K562 (cell line): ENCODE measurements around the gene SKIC8. TPM values are rescaled to one million over a fixed set of nuclear protein-coding genes. Genes with fewer than 3 reads are reported as not detected.

Experiments
- ATAC-seq: fragments of 200-7000 bp; cut with Tn5 transposase; 3 replicates; pipeline ENCODE4 v1.9.1; 2020; ENCODE audit warnings: moderate library complexity
- BruUV-seq: library from RNA; stranded (reverse); fragments of 400-500 nt; replicated peaks from 2 replicates; lab custom pipeline; 2021; lab: Mats Ljungman, UMichigan
- CTCF ChIA-PET: fragments of 300-600 bp; formaldehyde crosslinking; extraction: SDS; loops from one replicate; lab custom pipeline; 2021; ENCODE audit warnings: low intra/inter-chr PET ratio; lab: Yijun Ruan, JAX
- POLR2A ChIA-PET: fragments of 300-600, 350-650 bp; sonication (Branson Sonifier 250); formaldehyde crosslinking; extraction: SDS; loops from one replicate; lab custom pipeline; 2021; ENCODE audit warnings: antibody characterized with exemption, inconsistent platforms; lab: Yijun Ruan, JAX
- DNase-seq, 4 experiments: peaks; one replicate each; pipeline versions ENCODE4 v3.0.0 to v3.0.0-alpha.2; 2011 to 2018; ENCODE audit warnings: low spot score in 3 of 4, mixed read lengths in 3 of 4; ENCODE audit errors: extremely low read depth in 1 of 4
- FAIRE-seq: peaks from 2 replicates; lab custom pipeline; 2011; peaks lifted over from hg19 to GRCh38; lab: Jason Lieb, UNC
- H2AFZ ChIP-seq: 2 replicates; pipeline ENCODE4 v1.6.0; 2011; ENCODE audit warnings: low read depth, low read length, control low read depth, inconsistent platforms
- H3K27ac ChIP-seq: fragments of 200-600 bp; 3 replicates; pipeline ENCODE4 v1.8.0; 2011; ENCODE audit warnings: low read depth, mild to moderate bottlenecking, control low read depth, inconsistent platforms, low read length, moderate library complexity, mixed read lengths; ENCODE audit errors: extremely low read depth
- H3K27me3 ChIP-seq, 2 experiments: fragments of 300-600 bp in 1 of 2; 2 replicates in 1 of 2; 3 replicates in 1 of 2; pipeline versions ENCODE4 v1.6.0 to v1.8.0; 2011; ENCODE audit warnings: inconsistent platforms in 2 of 2, low read length in 2 of 2, mild to moderate bottlenecking in 1 of 2, mixed read lengths in 1 of 2, moderate library complexity in 1 of 2; ENCODE audit not compliant: control insufficient read depth in 2 of 2, insufficient read depth in 2 of 2
- H3K36me3 ChIP-seq: fragments of 300-600 bp; 3 replicates; pipeline ENCODE4 v1.8.0; 2011; ENCODE audit warnings: mild to moderate bottlenecking, low read length, inconsistent platforms; ENCODE audit not compliant: control insufficient read depth, insufficient read depth
- H3K4me1 ChIP-seq, 2 experiments: fragments of 200-600 bp in 1 of 2; replicated peaks in 1 of 2; 2 replicates in 1 of 2; 3 replicates in 1 of 2; pipeline versions ENCODE4 v1.5.1 to v1.8.0; 2011; ENCODE audit warnings: inconsistent platforms in 2 of 2, low read length in 2 of 2, mild to moderate bottlenecking in 1 of 2, mixed read lengths in 1 of 2, moderate library complexity in 1 of 2; ENCODE audit not compliant: control insufficient read depth in 2 of 2, insufficient read depth in 2 of 2
- H3K4me2 ChIP-seq: 2 replicates; pipeline ENCODE4 v1.6.1; 2011; ENCODE audit warnings: low read length, control low read depth, inconsistent platforms, mixed read lengths; ENCODE audit not compliant: insufficient read depth
- H3K4me3 ChIP-seq: fragments of 200-600 bp; sonication (generic), shearing (Covaris generic); 2 replicates; pipeline ENCODE4 v1.5.1; 2016; ENCODE audit warnings: control low read depth, inconsistent platforms
- H3K79me2 ChIP-seq: fragments of 200-600 bp; 3 replicates; pipeline ENCODE4 v1.8.0; 2011; ENCODE audit warnings: low read length, inconsistent platforms; ENCODE audit not compliant: control insufficient read depth, insufficient read depth
- H3K9ac ChIP-seq, 2 experiments: 2 replicates each; pipeline versions ENCODE4 v1.6.0 to v1.6.1; 2011; ENCODE audit warnings: low read depth in 2 of 2, low read length in 2 of 2, control low read depth in 1 of 2, inconsistent platforms in 1 of 2, mild to moderate bottlenecking in 1 of 2, mixed read lengths in 1 of 2; ENCODE audit not compliant: insufficient read depth in 1 of 2
- H3K9me1 ChIP-seq: one replicate; pipeline ENCODE4 v1.6.0; 2011; ENCODE audit warnings: inconsistent platforms, mild to moderate bottlenecking, low read length, moderate library complexity; ENCODE audit not compliant: control insufficient read depth, insufficient read depth
- H3K9me3 ChIP-seq: replicated peaks from 2 replicates; pipeline ENCODE4 v1.5.1; 2011; ENCODE audit warnings: low read depth, low read length, inconsistent platforms; ENCODE audit not compliant: control insufficient read depth, insufficient read depth
- H4K20me1 ChIP-seq: replicated peaks from 2 replicates; pipeline ENCODE4 v1.6.1; 2011; ENCODE audit warnings: low read length, inconsistent platforms, mixed read lengths; ENCODE audit not compliant: control insufficient read depth, insufficient read depth
- BRCA1 ChIP-seq, 2 experiments: fragments of 450-650 bp in 1 of 2; sonication (generic) in 1 of 2; formaldehyde crosslinking in 1 of 2; IDR thresholded peaks; 2 replicates each; pipeline versions ENCODE4 v1.5.0 to v1.6.1; 2017 to 2020; ENCODE audit warnings: mild to moderate bottlenecking in 1 of 2, missing genetic modification reagents in 1 of 2
- JUND ChIP-seq, 2 experiments: IDR thresholded peaks; 2 replicates in 1 of 2; 3 replicates in 1 of 2; pipeline ENCODE4 v1.6.1; 2011; ENCODE audit warnings: borderline replicate concordance in 2 of 2, low read depth in 2 of 2, low read length in 2 of 2, improper control_type of control experiment in 1 of 2, missing biosample characterization in 1 of 2, missing genetic modification characterization in 1 of 2, missing genetic modification reagents in 1 of 2
- NFE2 ChIP-seq: IDR thresholded peaks from 2 replicates; pipeline ENCODE4 v1.6.1; 2014; ENCODE audit warnings: antibody characterized with exemption, low read depth
- YY1 ChIP-seq, 3 experiments: IDR thresholded peaks; 2 replicates each; pipeline ENCODE4 v1.6.1; 2011; ENCODE audit warnings: low read length in 2 of 3, mild to moderate bottlenecking in 2 of 3, moderate library complexity in 2 of 3, borderline replicate concordance in 1 of 3, control low read depth in 1 of 3, low read depth in 1 of 3; ENCODE audit not compliant: insufficient read depth in 3 of 3, insufficient replicate concordance in 2 of 3, control insufficient read depth in 1 of 3, insufficient read length in 1 of 3; ENCODE audit errors: extremely low read depth in 1 of 3
- whole genome bisulfite sequencing: fragments of 100-300 bp; shearing (Covaris generic); methylation state at CpG from one replicate; pipeline ENCODE4 v1.1.6; 2016; ENCODE audit warnings: low coverage, mixed read lengths; ENCODE audit not compliant: insufficient coverage; ENCODE audit errors: missing lambda C conversion rate; 5-methylcytosine and 5-hydroxymethylcytosine counted together
- in situ Hi-C: fragments of 300-500 bp; cut with MboI; formaldehyde crosslinking; loops from 4 replicates; pipeline ENCODE4 v1.15.0; 2018; ENCODE audit warnings: inconsistent platforms, mixed read lengths
- intact Hi-C: fragments of 100-400 bp; cut with micrococcal nuclease; formaldehyde crosslinking; loops from 2 replicates; pipeline ENCODE4 v1.14.2; 2022
- polyA plus RNA-seq, 8 experiments: library from polyadenylated mRNA; depleted of rRNA in 4 of 8; stranded (reverse) in 5 of 8; unstranded in 3 of 8; fragments of >200 nt; fragmentation: Nextera tagmentation in 2 of 8; fragmentation: Illumina TruSeq in 1 of 8; extraction: Ambion mirVana in 2 of 8; extraction: Trizol in 1 of 8; gene quantifications; 2 replicates each; pipeline versions ENCODE4 v1.2.1 to v1.2.3, GENCODE V29; 2011 to 2014; ENCODE audit warnings: inconsistent platforms in 1 of 8, missing spikeins in 1 of 8
- total RNA-seq, 7 experiments: library from RNA; depleted of rRNA in 6 of 7; stranded (reverse); fragments of >200 nt in 6 of 7; fragmentation: Illumina TruSeq in 2 of 7; extraction: Trizol in 2 of 7; gene quantifications; 2 replicates each; pipeline versions ENCODE4 v1.2.1 to v1.2.3, GENCODE V29; 2011 to 2021; ENCODE audit warnings: low replicate concordance in 1 of 7
- TF ChIP-seq, protein P1 (sequence below): fragments of 450-650 bp; IDR thresholded peaks from 2 replicates; pipeline ENCODE4 v1.6.1; 2018; ENCODE audit not compliant: partially characterized antibody
- TF ChIP-seq, protein P2 (sequence below): fragments of 200-800 bp; sonication (Bioruptor generic); IDR thresholded peaks from 2 replicates; pipeline ENCODE4 v1.6.1; 2016; ENCODE audit warnings: missing genetic modification characterization, missing compliant biosample characterization

SKIC8 gene
- total and polyA plus RNA-seq, 9 of the 15 experiments (the other 6 are each of a cell fraction or from before 2014, with no cell fraction given), result 79.5 to 389 (median 146) TPM

DNA sequence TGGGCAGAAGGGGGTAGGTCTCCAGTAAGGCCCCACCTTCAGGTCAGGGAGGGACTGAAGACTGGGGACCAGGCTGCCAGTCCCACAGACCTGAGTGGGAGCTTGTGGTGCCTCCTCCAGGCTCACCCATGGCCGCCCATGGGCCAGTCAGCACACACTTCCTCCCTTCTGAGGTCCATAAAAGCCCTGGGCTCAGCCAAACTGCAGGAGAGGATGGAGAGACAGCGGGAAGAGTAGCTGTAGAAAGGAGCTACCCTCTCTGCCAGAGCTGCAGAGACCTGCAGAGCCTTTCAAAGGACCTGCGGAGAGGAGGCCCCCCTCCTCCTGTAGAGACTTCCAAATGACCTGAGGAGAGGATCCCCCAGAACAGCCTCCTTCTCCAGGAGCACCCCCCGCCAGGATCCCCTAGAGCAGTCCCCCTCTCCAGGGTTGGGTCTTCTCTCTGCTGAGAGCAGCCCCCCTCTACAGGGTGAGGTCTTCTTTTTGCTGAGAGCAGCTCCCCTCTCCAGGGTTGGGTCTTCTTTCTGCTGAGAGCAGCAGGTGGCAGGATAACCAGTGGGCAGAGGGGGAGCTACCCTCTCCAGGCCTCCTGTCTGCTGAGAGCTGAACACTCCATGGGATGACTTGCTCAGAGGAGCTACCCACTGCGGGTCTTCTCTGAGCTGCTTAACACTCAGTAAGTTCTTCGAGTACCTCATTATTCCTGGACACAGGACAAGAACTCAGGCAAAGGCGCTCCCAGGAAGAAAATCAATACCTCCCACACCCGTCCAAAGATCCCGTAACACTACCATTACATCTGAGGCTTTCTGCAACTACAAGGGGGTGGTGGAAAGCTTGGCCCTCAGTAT lies 5.0 kb upstream of the SKIC8 start:
- CTCF ChIA-PET, result interaction anchor here (0.6 kb wide), 1 partner anchor 29 kb away, joined by 3 read pairs; no protein-coding TSS in a partner anchor
- no peaks in the 10 kb centered on the region for H3K27me3 ChIP-seq
- no peaks in the 10 kb centered on the region for H3K9me3 ChIP-seq
- no peaks in the 10 kb centered on the region for H3K36me3 ChIP-seq
- in situ Hi-C loops (no loop called here), intact Hi-C loops (loop anchor here (5.0 kb wide), 1 partner anchor 313 kb away; no protein-coding TSS in a partner anchor)
- H3K9ac ChIP-seq, result peak overlapping the region; percentile 49 to 86
- H2AFZ ChIP-seq, result peak overlapping the region; percentile 93
- peak overlapping the region; percentile 38 for H3K27ac ChIP-seq
- ATAC-seq (peak; percentile 10), FAIRE-seq (no peak), DNase-seq (peak in 1 of 4 experiments; percentile 44)
- H3K4me3 ChIP-seq, result 0 out of 2 replicates have a peak overlapping the region, but pooled peaks have one; percentile 32
- H3K4me1 ChIP-seq, result peaks cover 44 to 50% of the 10 kb centered on the region in 2 experiments
- no peaks in the 10 kb centered on the region for H4K20me1 ChIP-seq
- POLR2A ChIA-PET, result interaction anchor here (0.8 kb wide), 2 partner anchors 60 to 112 kb away, joined by 3 read pairs; no protein-coding TSS in a partner anchor
- BruUV-seq, result no TSS peak
- peak overlapping the region; percentile 81 for H3K4me2 ChIP-seq
- no peaks in the 10 kb centered on the region for H3K9me1 ChIP-seq
- WGBS, result 78% methylated on average over 9 of the region's 9 CpGs
- peaks cover 4% of the 10 kb centered on the region; the same call in 2 of the 3 replicates for H3K79me2 ChIP-seq
- TF ChIP-seq, protein P1, sequence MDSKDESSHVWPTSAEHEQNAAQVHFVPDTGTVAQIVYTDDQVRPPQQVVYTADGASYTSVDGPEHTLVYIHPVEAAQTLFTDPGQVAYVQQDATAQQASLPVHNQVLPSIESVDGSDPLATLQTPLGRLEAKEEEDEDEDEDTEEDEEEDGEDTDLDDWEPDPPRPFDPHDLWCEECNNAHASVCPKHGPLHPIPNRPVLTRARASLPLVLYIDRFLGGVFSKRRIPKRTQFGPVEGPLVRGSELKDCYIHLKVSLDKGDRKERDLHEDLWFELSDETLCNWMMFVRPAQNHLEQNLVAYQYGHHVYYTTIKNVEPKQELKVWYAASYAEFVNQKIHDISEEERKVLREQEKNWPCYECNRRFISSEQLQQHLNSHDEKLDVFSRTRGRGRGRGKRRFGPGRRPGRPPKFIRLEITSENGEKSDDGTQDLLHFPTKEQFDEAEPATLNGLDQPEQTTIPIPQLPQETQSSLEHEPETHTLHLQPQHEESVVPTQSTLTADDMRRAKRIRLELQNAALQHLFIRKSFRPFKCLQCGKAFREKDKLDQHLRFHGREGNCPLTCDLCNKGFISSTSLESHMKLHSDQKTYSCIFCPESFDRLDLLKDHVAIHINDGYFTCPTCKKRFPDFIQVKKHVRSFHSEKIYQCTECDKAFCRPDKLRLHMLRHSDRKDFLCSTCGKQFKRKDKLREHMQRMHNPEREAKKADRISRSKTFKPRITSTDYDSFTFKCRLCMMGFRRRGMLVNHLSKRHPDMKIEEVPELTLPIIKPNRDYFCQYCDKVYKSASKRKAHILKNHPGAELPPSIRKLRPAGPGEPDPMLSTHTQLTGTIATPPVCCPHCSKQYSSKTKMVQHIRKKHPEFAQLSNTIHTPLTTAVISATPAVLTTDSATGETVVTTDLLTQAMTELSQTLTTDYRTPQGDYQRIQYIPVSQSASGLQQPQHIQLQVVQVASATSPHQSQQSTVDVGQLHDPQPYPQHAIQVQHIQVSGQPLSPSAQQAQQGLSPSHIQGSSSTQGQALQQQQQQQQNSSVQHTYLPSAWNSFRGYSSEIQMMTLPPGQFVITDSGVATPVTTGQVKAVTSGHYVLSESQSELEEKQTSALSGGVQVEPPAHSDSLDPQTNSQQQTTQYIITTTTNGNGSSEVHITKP, result peak; percentile 59
- TF ChIP-seq NFE2, result no peak
- no peak for TF ChIP-seq JUND (IDR thresholded peaks at IDR 0.05; ENCODE audit: borderline replicate concordance, low read depth, low read length)
- no peak for TF ChIP-seq JUND (tag; IDR thresholded peaks at IDR 0.05; ENCODE audit: borderline replicate concordance, low read depth, low read length)
- no peak for TF ChIP-seq BRCA1 (IDR thresholded peaks at IDR 0.05)
- no peak for TF ChIP-seq BRCA1 (CRISPR knock-in tag; IDR thresholded peaks at IDR 0.05)
- TF ChIP-seq YY1 (IDR thresholded peaks at IDR 0.05; ENCODE audit: borderline replicate concordance in 1 of 3, control insufficient read depth in 1 of 3, extremely low read depth in 1 of 3, insufficient read depth in 3 of 3, insufficient read length in 1 of 3, insufficient replicate concordance in 2 of 3, low read depth in 1 of 3, low read length in 2 of 3), result peak in 2 of 3 experiments; percentile 8 to 16
- TF ChIP-seq, protein P2, sequence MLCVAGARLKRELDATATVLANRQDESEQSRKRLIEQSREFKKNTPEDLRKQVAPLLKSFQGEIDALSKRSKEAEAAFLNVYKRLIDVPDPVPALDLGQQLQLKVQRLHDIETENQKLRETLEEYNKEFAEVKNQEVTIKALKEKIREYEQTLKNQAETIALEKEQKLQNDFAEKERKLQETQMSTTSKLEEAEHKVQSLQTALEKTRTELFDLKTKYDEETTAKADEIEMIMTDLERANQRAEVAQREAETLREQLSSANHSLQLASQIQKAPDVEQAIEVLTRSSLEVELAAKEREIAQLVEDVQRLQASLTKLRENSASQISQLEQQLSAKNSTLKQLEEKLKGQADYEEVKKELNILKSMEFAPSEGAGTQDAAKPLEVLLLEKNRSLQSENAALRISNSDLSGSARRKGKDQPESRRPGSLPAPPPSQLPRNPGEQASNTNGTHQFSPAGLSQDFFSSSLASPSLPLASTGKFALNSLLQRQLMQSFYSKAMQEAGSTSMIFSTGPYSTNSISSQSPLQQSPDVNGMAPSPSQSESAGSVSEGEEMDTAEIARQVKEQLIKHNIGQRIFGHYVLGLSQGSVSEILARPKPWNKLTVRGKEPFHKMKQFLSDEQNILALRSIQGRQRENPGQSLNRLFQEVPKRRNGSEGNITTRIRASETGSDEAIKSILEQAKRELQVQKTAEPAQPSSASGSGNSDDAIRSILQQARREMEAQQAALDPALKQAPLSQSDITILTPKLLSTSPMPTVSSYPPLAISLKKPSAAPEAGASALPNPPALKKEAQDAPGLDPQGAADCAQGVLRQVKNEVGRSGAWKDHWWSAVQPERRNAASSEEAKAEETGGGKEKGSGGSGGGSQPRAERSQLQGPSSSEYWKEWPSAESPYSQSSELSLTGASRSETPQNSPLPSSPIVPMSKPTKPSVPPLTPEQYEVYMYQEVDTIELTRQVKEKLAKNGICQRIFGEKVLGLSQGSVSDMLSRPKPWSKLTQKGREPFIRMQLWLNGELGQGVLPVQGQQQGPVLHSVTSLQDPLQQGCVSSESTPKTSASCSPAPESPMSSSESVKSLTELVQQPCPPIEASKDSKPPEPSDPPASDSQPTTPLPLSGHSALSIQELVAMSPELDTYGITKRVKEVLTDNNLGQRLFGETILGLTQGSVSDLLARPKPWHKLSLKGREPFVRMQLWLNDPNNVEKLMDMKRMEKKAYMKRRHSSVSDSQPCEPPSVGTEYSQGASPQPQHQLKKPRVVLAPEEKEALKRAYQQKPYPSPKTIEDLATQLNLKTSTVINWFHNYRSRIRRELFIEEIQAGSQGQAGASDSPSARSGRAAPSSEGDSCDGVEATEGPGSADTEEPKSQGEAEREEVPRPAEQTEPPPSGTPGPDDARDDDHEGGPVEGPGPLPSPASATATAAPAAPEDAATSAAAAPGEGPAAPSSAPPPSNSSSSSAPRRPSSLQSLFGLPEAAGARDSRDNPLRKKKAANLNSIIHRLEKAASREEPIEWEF (CRISPR knock-in tag), result 0 out of 2 replicates have a peak, but pooled peaks have one; percentile 29
